ENCODE results near the gene ACVR1.

DNA sequence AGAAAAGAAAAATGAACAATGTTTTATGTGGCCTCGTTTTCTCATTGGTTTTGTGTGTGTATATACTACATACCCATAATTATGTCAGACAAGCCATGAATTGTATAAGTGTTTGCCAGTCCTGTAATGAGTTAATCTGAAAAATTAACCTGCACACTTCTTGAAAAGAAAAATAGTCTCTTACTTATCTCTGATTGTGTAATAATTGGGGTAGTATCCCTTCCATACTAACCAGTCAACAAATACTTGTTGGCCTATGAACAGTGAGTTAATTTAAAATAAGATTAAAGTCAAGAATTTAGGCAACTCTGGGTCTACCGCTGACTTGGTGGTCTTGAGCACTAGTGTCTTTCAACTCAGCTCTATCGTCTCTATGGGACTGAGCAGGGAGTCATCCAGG is 48.8 kb downstream of the ACVR1 start:
- TF ChIP-seq, protein P1, sequence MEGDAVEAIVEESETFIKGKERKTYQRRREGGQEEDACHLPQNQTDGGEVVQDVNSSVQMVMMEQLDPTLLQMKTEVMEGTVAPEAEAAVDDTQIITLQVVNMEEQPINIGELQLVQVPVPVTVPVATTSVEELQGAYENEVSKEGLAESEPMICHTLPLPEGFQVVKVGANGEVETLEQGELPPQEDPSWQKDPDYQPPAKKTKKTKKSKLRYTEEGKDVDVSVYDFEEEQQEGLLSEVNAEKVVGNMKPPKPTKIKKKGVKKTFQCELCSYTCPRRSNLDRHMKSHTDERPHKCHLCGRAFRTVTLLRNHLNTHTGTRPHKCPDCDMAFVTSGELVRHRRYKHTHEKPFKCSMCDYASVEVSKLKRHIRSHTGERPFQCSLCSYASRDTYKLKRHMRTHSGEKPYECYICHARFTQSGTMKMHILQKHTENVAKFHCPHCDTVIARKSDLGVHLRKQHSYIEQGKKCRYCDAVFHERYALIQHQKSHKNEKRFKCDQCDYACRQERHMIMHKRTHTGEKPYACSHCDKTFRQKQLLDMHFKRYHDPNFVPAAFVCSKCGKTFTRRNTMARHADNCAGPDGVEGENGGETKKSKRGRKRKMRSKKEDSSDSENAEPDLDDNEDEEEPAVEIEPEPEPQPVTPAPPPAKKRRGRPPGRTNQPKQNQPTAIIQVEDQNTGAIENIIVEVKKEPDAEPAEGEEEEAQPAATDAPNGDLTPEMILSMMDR (IDR thresholded peaks at IDR 0.05; ENCODE audit: low read depth, low read length, poor library complexity, severe bottlenecking): no peak
- no peak for TF ChIP-seq EZH2phosphoT487 (IDR thresholded peaks at IDR 0.05; ENCODE audit: borderline replicate concordance, low read length)
